NCI-H1105 (cell line): ENCODE measurements around the gene KMT2D.
A peak's percentile ranks its signal among the peaks of the same experiment; 100 is the strongest.

Source experiments
- DNase-seq: peaks from one replicate; lab custom pipeline; 2025; lab: John Stamatoyannopoulos, UW

Gene KMT2D

GRCh38 chr12:49018261-49019119 is 42.1 kb downstream of the KMT2D start, which contains the start of gene PRKAG1:
PRKAG1 (minus strand) TSS chr12:49018776; CDS start chr12:49018740, 36 bp downstream.
- DNase-seq = peak; percentile 78

DNA sequence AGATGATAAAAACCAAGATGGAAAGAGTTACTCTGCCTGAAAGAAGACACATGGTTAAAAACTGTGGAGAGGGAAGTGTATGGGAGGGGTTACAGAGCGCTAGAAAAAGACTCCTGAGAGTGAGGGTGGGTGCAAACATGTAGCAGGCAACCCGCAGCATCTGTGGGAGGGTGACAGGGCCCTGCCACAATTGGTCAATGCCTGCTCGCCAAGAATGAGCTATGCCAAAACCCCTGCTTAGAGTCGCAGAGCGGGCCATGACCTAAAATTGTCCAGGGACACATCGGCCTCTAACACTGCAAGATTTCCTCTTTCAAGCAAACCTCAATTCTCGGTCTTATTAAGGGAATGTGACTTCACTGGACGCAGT is 42.7 kb downstream of the KMT2D start:
- no peak for DNase-seq

- DNase-seq = no peak
Measured at GRCh38 chr12:49015196-49015595, 45.4 kb downstream of the KMT2D start.

DNA sequence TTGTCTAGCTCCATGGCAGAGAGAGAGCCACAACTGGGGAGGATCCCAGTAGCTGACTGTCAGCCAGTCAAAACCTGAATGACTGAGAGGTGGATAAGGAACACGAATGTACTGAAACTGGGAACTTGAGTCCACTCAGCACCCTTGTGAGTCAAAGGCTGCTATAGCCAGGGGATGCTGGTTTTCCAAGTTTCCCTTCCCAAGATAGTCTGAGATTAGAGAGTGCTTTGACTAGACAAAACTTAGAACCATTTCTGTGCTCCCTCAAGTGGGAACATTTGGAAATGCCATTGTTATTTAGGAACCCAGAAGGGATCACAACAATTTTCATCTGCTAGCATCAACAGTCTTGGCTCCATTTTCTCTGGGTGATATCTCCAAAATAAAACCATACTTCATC is 46.0 kb downstream of the KMT2D start:
- no peak for DNase-seq

GRCh38 chr12:49013428-49013827 is 47.2 kb downstream of the KMT2D start:
- DNase-seq = no peak

DNA sequence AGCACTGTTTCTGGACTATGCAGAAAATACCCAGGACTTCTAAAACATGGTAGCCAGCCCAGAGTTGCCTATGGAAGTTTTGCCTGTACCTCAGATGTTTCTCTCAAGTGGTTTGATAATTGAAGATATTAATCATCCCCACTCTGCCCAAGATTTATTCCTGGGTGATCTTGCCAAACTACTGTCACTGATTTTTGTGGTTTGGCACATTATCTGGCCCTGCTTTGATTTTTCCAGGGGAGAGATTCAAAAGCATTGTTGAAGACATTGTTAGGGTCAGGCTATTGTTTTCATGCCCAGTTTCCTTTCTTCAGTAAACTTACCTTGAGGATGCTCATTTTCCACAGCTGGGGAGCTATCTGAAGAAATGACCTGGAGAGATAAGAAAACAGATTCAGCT is 47.9 kb downstream of the KMT2D start:
- DNase-seq = no peak
